Upper lobe of left lung (tissue), 4 donors: ENCODE measurements around the gene PROSER2.

ENCODE experiments used
- EP300 ChIP-seq, 4 donors: sonication (generic); formaldehyde crosslinking; IDR thresholded peaks; one replicate each; pipeline ENCODE4 v1.5.1; 2017; ENCODE audit warnings: antibody characterized with exemption in 4 of 4, control low read depth in 2 of 4
- POLR2A ChIP-seq, 4 donors: fragments of 450-650 bp; IDR thresholded peaks; one replicate each; pipeline ENCODE4 v1.5.1; 2016 to 2017; ENCODE audit warnings: antibody characterized with exemption in 4 of 4, mild to moderate bottlenecking in 2 of 4
- TF ChIP-seq, protein P1 (sequence below), 6 experiments: fragments of 450-650 bp in 4 of 6; fragments of 200-600 bp in 2 of 6; sonication (generic) in 2 of 6; IDR thresholded peaks; one replicate each; pipeline ENCODE4 v1.5.1; 2016 to 2019; ENCODE audit warnings: antibody characterized with exemption in 6 of 6

DNA sequence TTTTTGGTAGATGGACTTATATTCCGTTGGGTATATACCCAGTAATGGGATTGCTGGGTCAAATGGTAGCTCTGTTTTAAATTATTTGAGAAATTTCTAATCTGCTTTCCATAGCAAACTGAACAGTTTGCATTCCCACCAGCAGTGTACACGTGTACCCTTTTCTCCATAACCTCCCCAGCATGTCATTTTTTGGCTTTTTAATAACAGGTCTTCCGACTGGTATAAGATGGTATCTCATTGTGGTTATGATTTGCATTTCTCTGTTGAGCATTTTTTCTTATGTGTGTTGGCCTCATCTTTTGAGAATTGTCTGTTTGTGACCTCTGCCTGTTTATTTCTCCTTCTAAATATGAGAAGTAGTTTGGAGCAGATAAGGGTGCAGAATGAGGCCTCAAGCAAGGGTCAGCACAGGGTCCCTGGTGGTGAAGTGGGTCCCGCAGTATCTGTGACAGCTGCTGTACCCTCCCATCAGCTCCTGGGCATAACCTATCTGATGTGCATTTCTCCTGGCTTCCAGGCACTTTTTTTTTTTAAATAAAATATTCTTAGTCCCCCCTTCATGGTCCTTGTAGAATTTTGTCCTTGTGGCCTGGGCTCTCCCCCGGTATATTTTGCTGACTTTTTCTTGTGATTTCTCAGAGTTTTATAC is 73.5 kb downstream of the PROSER2 start:
- TF ChIP-seq, protein P1, sequence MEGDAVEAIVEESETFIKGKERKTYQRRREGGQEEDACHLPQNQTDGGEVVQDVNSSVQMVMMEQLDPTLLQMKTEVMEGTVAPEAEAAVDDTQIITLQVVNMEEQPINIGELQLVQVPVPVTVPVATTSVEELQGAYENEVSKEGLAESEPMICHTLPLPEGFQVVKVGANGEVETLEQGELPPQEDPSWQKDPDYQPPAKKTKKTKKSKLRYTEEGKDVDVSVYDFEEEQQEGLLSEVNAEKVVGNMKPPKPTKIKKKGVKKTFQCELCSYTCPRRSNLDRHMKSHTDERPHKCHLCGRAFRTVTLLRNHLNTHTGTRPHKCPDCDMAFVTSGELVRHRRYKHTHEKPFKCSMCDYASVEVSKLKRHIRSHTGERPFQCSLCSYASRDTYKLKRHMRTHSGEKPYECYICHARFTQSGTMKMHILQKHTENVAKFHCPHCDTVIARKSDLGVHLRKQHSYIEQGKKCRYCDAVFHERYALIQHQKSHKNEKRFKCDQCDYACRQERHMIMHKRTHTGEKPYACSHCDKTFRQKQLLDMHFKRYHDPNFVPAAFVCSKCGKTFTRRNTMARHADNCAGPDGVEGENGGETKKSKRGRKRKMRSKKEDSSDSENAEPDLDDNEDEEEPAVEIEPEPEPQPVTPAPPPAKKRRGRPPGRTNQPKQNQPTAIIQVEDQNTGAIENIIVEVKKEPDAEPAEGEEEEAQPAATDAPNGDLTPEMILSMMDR (IDR thresholded peaks at IDR 0.05): no peak
- TF ChIP-seq POLR2A (IDR thresholded peaks at IDR 0.05) (no peak), EP300 (IDR thresholded peaks at IDR 0.05) (no peak)
